K562 (cell line): Measurements from ENCODE around the gene RBM45. TPM values are rescaled to one million over a fixed set of nuclear protein-coding genes. Genes with fewer than 3 reads are reported as not detected.

Source experiments
- ATAC-seq: fragments of 200-7000 bp; cut with Tn5 transposase; 3 replicates; pipeline ENCODE4 v1.9.1; 2020; ENCODE audit warnings: moderate library complexity
- BruUV-seq: library from RNA; stranded (reverse); fragments of 400-500 nt; replicated peaks from 2 replicates; lab custom pipeline; 2021; lab: Mats Ljungman, UMichigan
- CTCF ChIA-PET: fragments of 300-600 bp; formaldehyde crosslinking; extraction: SDS; loops from one replicate; lab custom pipeline; 2021; ENCODE audit warnings: low intra/inter-chr PET ratio; lab: Yijun Ruan, JAX
- POLR2A ChIA-PET: fragments of 300-600, 350-650 bp; sonication (Branson Sonifier 250); formaldehyde crosslinking; extraction: SDS; loops from one replicate; lab custom pipeline; 2021; ENCODE audit warnings: antibody characterized with exemption, inconsistent platforms; lab: Yijun Ruan, JAX
- DNase-seq, 4 experiments: peaks; one replicate each; pipeline versions ENCODE4 v3.0.0 to v3.0.0-alpha.2; 2011 to 2018; ENCODE audit warnings: low spot score in 3 of 4, mixed read lengths in 3 of 4; ENCODE audit errors: extremely low read depth in 1 of 4
- FAIRE-seq: peaks from 2 replicates; lab custom pipeline; 2011; peaks lifted over from hg19 to GRCh38; lab: Jason Lieb, UNC
- H2AFZ ChIP-seq: 2 replicates; pipeline ENCODE4 v1.6.0; 2011; ENCODE audit warnings: low read depth, low read length, control low read depth, inconsistent platforms
- H3K27ac ChIP-seq: fragments of 200-600 bp; 3 replicates; pipeline ENCODE4 v1.8.0; 2011; ENCODE audit warnings: low read depth, mild to moderate bottlenecking, control low read depth, inconsistent platforms, low read length, moderate library complexity, mixed read lengths; ENCODE audit errors: extremely low read depth
- H3K27me3 ChIP-seq, 2 experiments: fragments of 300-600 bp in 1 of 2; 2 replicates in 1 of 2; 3 replicates in 1 of 2; pipeline versions ENCODE4 v1.6.0 to v1.8.0; 2011; ENCODE audit warnings: inconsistent platforms in 2 of 2, low read length in 2 of 2, mild to moderate bottlenecking in 1 of 2, mixed read lengths in 1 of 2, moderate library complexity in 1 of 2; ENCODE audit not compliant: control insufficient read depth in 2 of 2, insufficient read depth in 2 of 2
- H3K36me3 ChIP-seq: fragments of 300-600 bp; 3 replicates; pipeline ENCODE4 v1.8.0; 2011; ENCODE audit warnings: mild to moderate bottlenecking, low read length, inconsistent platforms; ENCODE audit not compliant: control insufficient read depth, insufficient read depth
- H3K4me1 ChIP-seq, 2 experiments: fragments of 200-600 bp in 1 of 2; replicated peaks in 1 of 2; 2 replicates in 1 of 2; 3 replicates in 1 of 2; pipeline versions ENCODE4 v1.5.1 to v1.8.0; 2011; ENCODE audit warnings: inconsistent platforms in 2 of 2, low read length in 2 of 2, mild to moderate bottlenecking in 1 of 2, mixed read lengths in 1 of 2, moderate library complexity in 1 of 2; ENCODE audit not compliant: control insufficient read depth in 2 of 2, insufficient read depth in 2 of 2
- H3K4me2 ChIP-seq: 2 replicates; pipeline ENCODE4 v1.6.1; 2011; ENCODE audit warnings: low read length, control low read depth, inconsistent platforms, mixed read lengths; ENCODE audit not compliant: insufficient read depth
- H3K4me3 ChIP-seq: fragments of 200-600 bp; sonication (generic), shearing (Covaris generic); 2 replicates; pipeline ENCODE4 v1.5.1; 2016; ENCODE audit warnings: control low read depth, inconsistent platforms
- H3K79me2 ChIP-seq: fragments of 200-600 bp; 3 replicates; pipeline ENCODE4 v1.8.0; 2011; ENCODE audit warnings: low read length, inconsistent platforms; ENCODE audit not compliant: control insufficient read depth, insufficient read depth
- H3K9ac ChIP-seq, 2 experiments: 2 replicates each; pipeline versions ENCODE4 v1.6.0 to v1.6.1; 2011; ENCODE audit warnings: low read depth in 2 of 2, low read length in 2 of 2, control low read depth in 1 of 2, inconsistent platforms in 1 of 2, mild to moderate bottlenecking in 1 of 2, mixed read lengths in 1 of 2; ENCODE audit not compliant: insufficient read depth in 1 of 2
- H3K9me1 ChIP-seq: one replicate; pipeline ENCODE4 v1.6.0; 2011; ENCODE audit warnings: inconsistent platforms, mild to moderate bottlenecking, low read length, moderate library complexity; ENCODE audit not compliant: control insufficient read depth, insufficient read depth
- H3K9me3 ChIP-seq: replicated peaks from 2 replicates; pipeline ENCODE4 v1.5.1; 2011; ENCODE audit warnings: low read depth, low read length, inconsistent platforms; ENCODE audit not compliant: control insufficient read depth, insufficient read depth
- H4K20me1 ChIP-seq: replicated peaks from 2 replicates; pipeline ENCODE4 v1.6.1; 2011; ENCODE audit warnings: low read length, inconsistent platforms, mixed read lengths; ENCODE audit not compliant: control insufficient read depth, insufficient read depth
- AFF4 ChIP-seq: sonication (generic); formaldehyde crosslinking; IDR thresholded peaks from 2 replicates; pipeline ENCODE4 v1.8.0; 2023; ENCODE audit warnings: mild to moderate bottlenecking, missing genetic modification reagents
- BRF1 ChIP-seq: IDR thresholded peaks from 3 replicates; pipeline ENCODE4 v1.6.1; 2011; ENCODE audit warnings: borderline replicate concordance, mild to moderate bottlenecking; ENCODE audit not compliant: insufficient read length; ENCODE audit errors: extremely low read depth
- NCOA4 ChIP-seq: fragments of 450-650 bp; IDR thresholded peaks from 2 replicates; pipeline ENCODE4 v1.6.1; 2018; ENCODE audit warnings: mild to moderate bottlenecking; ENCODE audit not compliant: partially characterized antibody
- OTX1 ChIP-seq: fragments of 450-650 bp; formaldehyde crosslinking; IDR thresholded peaks from 2 replicates; pipeline ENCODE4 v1.4.0; 2022; ENCODE audit warnings: mild to moderate bottlenecking
- TAF15 ChIP-seq: fragments of 200-400 bp; formaldehyde crosslinking; IDR thresholded peaks from 2 replicates; pipeline ENCODE4 v1.6.1; 2017; ENCODE audit warnings: mild to moderate bottlenecking, low read depth, low read length, moderate library complexity
- YBX1 ChIP-seq: fragments of 450-650 bp; IDR thresholded peaks from 2 replicates; pipeline ENCODE4 v1.7.1; 2016; ENCODE audit warnings: mild to moderate bottlenecking
- ZNF174 ChIP-seq: fragments of 250-450 bp; sonication (Bioruptor Pico); IDR thresholded peaks from 2 replicates; pipeline ENCODE4 v1.4.0; 2020; ENCODE audit warnings: mild to moderate bottlenecking
- WGBS: fragments of 100-300 bp; shearing (Covaris generic); methylation state at CpG from one replicate; pipeline ENCODE4 v1.1.6; 2016; ENCODE audit warnings: low coverage, mixed read lengths; ENCODE audit not compliant: insufficient coverage; ENCODE audit errors: missing lambda C conversion rate; 5-methylcytosine and 5-hydroxymethylcytosine counted together
- in situ Hi-C: fragments of 300-500 bp; cut with MboI; formaldehyde crosslinking; loops from 4 replicates; pipeline ENCODE4 v1.15.0; 2018; ENCODE audit warnings: inconsistent platforms, mixed read lengths
- intact Hi-C: fragments of 100-400 bp; cut with micrococcal nuclease; formaldehyde crosslinking; loops from 2 replicates; pipeline ENCODE4 v1.14.2; 2022
- polyA plus RNA-seq, 8 experiments: library from polyadenylated mRNA; depleted of rRNA in 4 of 8; stranded (reverse) in 5 of 8; unstranded in 3 of 8; fragments of >200 nt; fragmentation: Nextera tagmentation in 2 of 8; fragmentation: Illumina TruSeq in 1 of 8; extraction: Ambion mirVana in 2 of 8; extraction: Trizol in 1 of 8; gene quantifications; 2 replicates each; pipeline versions ENCODE4 v1.2.1 to v1.2.3, GENCODE V29; 2011 to 2014; ENCODE audit warnings: inconsistent platforms in 1 of 8, missing spikeins in 1 of 8
- total RNA-seq, 7 experiments: library from RNA; depleted of rRNA in 6 of 7; stranded (reverse); fragments of >200 nt in 6 of 7; fragmentation: Illumina TruSeq in 2 of 7; extraction: Trizol in 2 of 7; gene quantifications; 2 replicates each; pipeline versions ENCODE4 v1.2.1 to v1.2.3, GENCODE V29; 2011 to 2021; ENCODE audit warnings: low replicate concordance in 1 of 7
- TF ChIP-seq, protein P1 (sequence below): fragments of 250-450 bp; sonication (Bioruptor Pico); IDR thresholded peaks from 2 replicates; pipeline ENCODE4 v1.8.0; 2021; ENCODE audit warnings: moderate library complexity, mild to moderate bottlenecking, inconsistent platforms
- TF ChIP-seq, protein P2 (sequence below): fragments of 450-650 bp; formaldehyde crosslinking; IDR thresholded peaks from 2 replicates; pipeline ENCODE4 v1.4.0; 2022; ENCODE audit warnings: missing genetic modification characterization

RBM45 gene
- total and polyA plus RNA-seq, 9 of the 15 experiments (the other 6 are each of a cell fraction or from before 2014, with no cell fraction given), result 6.7 to 22.0 (median 15.0) TPM

GRCh38 chr2:178160601-178161000, 48.4 kb downstream of the RBM45 start (continued):
- TF ChIP-seq AFF4 (CRISPR knock-in tag) (no peak), YBX1 (no peak), TAF15 (no peak)
- TF ChIP-seq, protein P1, sequence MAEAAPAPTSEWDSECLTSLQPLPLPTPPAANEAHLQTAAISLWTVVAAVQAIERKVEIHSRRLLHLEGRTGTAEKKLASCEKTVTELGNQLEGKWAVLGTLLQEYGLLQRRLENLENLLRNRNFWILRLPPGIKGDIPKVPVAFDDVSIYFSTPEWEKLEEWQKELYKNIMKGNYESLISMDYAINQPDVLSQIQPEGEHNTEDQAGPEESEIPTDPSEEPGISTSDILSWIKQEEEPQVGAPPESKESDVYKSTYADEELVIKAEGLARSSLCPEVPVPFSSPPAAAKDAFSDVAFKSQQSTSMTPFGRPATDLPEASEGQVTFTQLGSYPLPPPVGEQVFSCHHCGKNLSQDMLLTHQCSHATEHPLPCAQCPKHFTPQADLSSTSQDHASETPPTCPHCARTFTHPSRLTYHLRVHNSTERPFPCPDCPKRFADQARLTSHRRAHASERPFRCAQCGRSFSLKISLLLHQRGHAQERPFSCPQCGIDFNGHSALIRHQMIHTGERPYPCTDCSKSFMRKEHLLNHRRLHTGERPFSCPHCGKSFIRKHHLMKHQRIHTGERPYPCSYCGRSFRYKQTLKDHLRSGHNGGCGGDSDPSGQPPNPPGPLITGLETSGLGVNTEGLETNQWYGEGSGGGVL (CRISPR knock-in tag), result no peak

GRCh38 chr2:178163395-178163794, 51.2 kb downstream of the RBM45 start:
- peak overlapping the region; percentile 73 for H2AFZ ChIP-seq
- in situ Hi-C loops, result no loop called here
- H3K9me1 ChIP-seq, result no peaks in the 10 kb centered on the region
- H3K4me3 ChIP-seq, result no peak overlapping the region
- no peaks in the 10 kb centered on the region for H3K27me3 ChIP-seq
- DNase-seq (no peak), ATAC-seq (peak; percentile 50), FAIRE-seq (no peak)
- intact Hi-C loops, result no loop called here
- H3K4me1 ChIP-seq, result no peaks in the 10 kb centered on the region
- 14% methylated on average over 4 of the region's 4 CpGs for WGBS
- TF ChIP-seq OTX1 (CRISPR knock-in tag), result peak; percentile 58; the same call in 1 of the 2 replicates
- TF ChIP-seq BRF1, result no peak
- no peak for TF ChIP-seq ZNF174 (CRISPR knock-in tag)
- TF ChIP-seq, protein P2, sequence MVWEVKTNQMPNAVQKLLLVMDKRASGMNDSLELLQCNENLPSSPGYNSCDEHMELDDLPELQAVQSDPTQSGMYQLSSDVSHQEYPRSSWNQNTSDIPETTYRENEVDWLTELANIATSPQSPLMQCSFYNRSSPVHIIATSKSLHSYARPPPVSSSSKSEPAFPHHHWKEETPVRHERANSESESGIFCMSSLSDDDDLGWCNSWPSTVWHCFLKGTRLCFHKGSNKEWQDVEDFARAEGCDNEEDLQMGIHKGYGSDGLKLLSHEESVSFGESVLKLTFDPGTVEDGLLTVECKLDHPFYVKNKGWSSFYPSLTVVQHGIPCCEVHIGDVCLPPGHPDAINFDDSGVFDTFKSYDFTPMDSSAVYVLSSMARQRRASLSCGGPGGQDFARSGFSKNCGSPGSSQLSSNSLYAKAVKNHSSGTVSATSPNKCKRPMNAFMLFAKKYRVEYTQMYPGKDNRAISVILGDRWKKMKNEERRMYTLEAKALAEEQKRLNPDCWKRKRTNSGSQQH (CRISPR knock-in tag), result peak; percentile 57; the same call in 1 of the 2 replicates
- TF ChIP-seq NCOA4, result no peak
- no peak overlapping the region for H3K9ac ChIP-seq
- H3K36me3 ChIP-seq, result no peaks in the 10 kb centered on the region
- BruUV-seq, result no TSS peak
- H3K4me2 ChIP-seq, result 0 out of 2 replicates have a peak overlapping the region, but pooled peaks have one; percentile 13
- H3K9me3 ChIP-seq, result no peaks in the 10 kb centered on the region
- ChIA-PET POLR2A (interaction anchor here (0.6 kb wide), 1 partner anchor 11 kb away, joined by 4 read pairs; no protein-coding TSS in a partner anchor), CTCF (no interaction called here)
- no peaks in the 10 kb centered on the region for H3K79me2 ChIP-seq
- H4K20me1 ChIP-seq, result no peaks in the 10 kb centered on the region
- H3K27ac ChIP-seq, result no peak overlapping the region
